HG03064 (cell line): ENCODE measurements around the gene SPSB3.

Experiments
- ATAC-seq: cut with Tn5 transposase; IDR thresholded peaks from one replicate; pipeline ENCODE4 v1.9.1; 2021; ENCODE audit warnings: low read depth; ENCODE audit not compliant: unreplicated experiment

Gene SPSB3

DNA sequence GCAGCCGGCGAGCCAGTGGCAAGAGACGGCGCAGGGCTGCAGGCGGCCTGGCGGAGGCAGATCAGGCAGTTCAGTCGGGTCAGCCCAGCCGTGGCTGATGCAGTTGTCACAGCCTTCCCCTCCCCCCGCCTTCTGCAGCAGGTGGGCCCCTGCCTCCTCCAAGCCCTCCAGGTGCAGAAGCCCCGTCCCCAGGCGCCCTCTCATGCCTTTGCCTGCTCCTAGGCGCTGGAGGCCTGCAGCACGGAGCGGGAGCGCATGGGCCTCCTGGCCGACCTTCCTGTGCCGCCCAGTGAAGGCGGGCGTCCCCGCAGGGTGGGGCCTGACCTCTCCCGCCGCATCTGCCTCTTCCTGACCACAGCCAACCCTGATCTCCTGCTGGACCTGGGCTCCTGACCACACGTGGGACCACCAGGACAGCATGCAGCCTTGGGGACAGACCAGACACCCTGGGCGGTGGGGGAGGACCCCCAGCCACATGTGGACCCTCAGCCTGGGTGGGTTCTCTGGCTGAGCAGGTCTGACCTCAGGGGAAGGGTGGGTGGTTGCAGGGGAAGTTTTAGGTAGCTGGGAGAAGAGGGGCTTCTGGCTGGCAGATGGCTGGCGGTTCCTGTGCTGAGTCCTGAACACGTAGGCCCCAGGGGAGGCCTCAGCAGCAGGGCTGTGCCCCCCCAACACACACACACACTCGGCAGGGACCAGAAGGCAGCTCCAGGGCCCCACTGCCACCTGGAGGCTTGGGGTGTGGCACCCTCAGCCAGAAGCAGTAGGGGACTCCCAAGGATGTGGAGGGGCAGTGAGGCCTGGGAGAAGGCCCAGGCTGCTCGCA, 6.3 kb downstream of the SPSB3 start:
- ATAC-seq: no peak

DNA sequence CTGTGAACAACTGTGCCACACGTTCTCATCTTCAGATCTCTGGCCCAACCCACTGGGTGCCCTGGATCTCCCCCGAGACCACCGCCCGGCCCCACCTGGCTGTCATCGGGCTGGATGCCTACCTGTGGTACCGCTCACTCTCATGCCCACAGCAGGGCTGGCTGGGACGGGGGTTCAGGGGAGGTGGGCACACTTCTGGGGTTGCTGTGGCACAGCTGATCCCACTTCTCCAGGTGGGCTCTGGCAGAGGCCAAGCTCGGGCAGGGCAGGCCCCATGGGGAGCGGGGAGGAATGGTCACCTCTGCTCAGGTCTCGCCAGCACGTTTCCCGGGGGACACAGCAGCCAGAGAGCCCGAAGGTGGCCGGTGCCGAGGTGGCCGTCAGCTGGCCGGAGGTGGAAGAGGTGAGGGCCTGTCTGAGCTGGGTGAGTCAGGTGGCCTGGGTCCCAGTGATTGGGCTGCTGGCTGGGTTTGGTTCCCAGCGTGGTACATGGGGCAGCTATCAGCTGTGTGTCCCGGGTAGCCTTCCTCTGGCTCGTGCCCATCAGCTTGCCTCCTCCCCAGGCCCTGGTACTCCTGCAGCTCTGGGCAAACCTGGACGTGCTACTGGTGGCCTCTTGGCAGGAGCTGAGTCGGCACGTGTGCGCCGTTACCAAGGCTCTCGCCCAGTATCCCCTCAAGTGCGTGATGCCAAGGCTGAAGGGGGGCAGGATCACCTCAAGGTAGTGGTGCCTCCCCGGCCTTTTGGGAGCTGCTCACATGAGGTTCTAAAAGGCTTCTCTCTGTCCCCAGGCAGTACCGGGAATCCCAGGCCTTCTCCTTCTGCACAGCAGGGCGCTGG, 7.1 kb downstream of the SPSB3 start:
- ATAC-seq: no peak

DNA sequence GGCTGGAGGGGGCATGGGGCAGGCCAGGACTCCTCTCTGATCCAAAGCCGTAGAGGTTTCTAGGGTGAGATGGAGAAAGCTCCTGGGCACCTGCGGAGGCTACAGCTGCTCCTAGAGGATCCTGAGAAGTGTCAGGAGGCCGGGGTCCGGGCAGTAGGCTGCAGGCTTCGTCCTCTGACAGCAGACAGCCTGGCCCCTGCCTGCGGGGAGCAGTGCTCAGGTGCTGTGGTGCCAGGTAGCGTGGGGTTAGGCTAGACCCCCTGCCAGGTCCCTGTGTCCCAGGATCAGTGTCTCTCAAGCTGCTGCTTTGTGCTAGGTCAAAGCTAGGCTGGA, 8.0 kb downstream of the SPSB3 start:
- ATAC-seq: no peak

DNA sequence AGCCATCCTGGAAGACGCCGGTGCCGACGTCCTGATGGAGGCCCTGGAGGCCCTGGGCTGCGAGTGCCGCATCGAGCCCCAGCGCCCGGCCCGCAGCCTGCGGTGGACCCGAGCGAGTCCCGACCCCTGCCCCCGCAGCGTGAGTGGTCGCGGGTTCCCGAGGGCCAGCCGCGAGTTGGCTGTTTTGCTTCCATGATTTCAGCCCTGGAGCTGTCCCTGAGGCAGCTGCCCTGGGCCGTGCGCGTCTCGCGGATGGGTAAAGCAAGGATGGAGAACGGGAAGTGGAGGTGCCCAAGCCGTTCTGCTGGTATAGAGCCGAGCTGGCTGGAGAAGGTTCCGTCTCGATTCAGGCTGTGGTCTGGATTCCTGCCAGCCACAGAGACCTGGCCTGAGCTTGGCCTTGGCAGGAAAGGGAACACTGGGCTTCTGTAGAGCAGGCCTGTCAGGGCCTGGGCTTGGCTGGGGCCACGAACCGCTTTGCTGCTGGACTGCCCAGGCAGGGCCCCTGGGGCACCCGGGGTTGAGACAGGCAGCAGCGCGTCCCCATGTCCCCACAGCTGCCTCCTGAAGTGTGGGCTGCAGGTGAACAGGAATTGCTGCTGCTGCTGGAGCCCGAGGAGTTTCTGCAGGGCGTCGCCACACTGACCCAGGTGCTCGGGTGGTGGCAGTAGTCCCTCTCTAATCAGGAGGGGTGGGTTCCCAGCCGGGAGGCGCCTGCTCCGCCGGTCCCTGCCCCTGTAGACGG, 8.5 kb downstream of the SPSB3 start:
- ATAC-seq: no peak

DNA sequence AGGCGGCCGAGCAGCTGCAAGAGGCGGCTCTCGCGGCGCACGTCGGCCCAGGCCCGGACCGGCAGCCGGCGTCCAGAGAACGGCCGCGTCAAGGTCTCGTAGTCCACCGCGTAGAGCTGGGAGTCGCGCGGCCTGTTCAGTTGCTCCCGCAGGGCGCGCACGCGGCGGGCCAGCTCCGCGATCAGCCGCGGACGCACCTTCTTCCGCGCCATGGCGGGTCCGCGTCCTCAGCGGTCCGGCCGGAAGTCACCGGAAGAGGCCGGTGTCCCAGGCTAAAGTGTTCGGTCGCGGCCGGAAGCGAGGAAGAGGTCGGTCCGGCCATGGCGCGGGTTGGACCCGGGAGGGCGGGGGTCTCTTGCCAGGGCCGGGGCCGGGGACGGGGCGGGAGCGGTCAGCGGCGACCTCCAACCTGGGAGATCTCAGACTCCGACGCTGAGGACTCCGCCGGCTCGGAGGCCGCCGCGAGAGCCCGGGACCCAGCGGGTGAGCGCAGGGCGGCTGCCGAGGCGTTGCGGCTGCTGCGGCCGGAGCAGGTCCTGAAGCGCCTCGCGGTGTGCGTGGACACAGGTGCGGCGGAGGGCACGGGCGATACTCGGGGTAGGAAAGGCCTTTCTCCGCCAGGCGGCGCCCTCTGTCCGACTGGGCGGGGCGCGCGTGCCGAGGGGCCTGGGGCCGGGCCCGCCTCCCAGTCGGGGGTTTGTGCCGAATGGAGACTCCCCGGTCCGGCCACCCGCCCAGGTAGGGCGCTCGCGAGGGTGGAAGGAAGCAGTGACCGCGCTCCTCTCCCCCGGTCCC, 9.3 kb downstream of the SPSB3 start, which contains the start of gene MRPS34:
Gene MRPS34, minus strand, starts transcription at position 227 of the 795 bp plus-strand sequence. Its CDS starts 15 bp downstream, at position 212.
- peak; percentile 44 for ATAC-seq

DNA sequence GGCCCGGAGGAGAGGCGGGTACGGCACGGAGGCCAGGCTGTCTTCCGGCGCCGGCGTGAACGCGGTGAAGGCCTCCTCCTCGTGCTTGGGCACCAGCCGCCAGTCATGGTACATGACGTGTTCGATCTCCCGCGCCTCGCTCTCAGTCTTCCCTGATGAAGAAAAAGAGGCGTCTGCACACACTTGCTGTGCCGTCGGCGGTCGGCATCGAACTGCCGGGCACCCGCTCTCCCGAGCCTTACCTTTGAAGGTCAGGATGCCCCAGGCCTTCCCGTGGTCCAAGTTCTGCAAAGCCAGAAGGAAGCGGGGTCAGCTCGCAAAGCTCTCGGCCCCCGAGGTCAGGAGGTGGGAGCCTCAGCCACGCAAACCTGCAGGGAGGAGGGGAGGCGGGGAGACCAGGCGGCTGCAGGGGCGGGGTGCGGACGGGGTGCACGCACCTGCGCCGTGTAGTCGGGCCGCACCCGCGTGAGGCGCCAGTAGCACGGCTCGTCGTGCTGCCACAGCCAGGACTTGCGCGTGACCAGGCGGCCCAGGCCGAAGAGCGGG, 9.9 kb downstream of the SPSB3 start, which contains the start of gene EME2:
Gene EME2, plus strand, starts transcription at position 449 of the 546 bp plus-strand sequence. CDS start 418 bp downstream, outside the sequence.
- ATAC-seq: peak; percentile 5

DNA sequence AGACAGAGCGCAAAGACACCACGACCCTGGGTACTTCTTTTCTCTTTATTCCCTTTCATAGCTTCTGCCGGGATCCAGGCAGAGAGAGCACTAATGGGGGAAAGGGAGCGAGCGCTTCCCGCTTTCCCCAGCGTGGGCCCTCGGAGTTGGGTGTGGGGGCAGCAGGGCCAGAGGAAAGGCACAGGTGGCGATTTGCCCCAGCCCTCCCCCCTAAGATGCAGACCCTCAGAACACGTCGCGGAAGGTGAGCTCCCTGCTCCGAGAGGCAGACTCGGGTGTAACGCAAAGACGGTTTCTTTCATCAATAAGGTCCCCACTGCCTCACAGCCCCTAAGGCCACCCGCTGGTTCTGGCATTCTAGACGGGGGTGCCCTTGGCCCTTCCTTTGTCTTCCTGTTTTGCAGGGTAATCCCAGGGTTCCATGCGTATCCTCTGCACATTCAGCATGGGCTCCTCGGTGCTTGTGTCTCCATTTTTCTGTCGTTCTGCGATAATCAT, 10.5 kb downstream of the SPSB3 start:
- no peak for ATAC-seq

DNA sequence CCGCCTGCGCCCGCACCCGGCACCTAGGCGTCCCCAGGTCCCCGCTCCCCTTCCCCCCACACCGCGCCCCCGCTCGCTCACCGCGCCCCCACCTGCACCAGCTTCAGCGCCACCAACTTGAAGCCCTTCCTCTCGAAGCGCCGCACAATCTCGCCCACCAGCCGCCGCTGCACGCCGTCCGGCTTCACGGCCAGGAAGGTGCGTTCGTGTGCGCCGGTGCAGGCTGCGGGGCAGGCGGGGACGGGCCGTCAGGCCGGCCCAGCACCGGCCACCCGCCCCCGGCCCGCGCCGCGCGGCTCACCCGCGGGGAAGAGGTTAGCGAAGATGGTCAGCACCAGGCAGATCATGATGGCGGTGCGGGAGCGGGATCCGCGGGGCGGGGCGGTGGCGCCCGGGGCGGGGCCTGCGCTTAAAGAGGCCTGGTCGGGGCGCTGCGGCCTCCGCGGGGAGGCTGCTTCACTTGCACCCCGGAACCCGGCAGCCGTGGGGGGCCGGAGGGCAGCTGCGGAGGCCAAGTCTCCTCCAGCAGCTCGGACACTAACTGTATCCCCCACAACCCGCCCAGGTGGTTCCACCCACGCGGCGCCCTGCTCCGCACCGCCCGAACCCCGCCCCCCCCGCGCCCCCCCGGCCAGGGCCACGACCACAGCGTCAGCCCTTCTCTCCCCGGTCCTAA, 11.0 kb downstream of the SPSB3 start, which contains the start of gene NME3:
Gene NME3, minus strand, starts transcription at position 356 of the 676 bp plus-strand sequence. Its CDS starts 9 bp downstream, at position 347.
- no peak for ATAC-seq

DNA sequence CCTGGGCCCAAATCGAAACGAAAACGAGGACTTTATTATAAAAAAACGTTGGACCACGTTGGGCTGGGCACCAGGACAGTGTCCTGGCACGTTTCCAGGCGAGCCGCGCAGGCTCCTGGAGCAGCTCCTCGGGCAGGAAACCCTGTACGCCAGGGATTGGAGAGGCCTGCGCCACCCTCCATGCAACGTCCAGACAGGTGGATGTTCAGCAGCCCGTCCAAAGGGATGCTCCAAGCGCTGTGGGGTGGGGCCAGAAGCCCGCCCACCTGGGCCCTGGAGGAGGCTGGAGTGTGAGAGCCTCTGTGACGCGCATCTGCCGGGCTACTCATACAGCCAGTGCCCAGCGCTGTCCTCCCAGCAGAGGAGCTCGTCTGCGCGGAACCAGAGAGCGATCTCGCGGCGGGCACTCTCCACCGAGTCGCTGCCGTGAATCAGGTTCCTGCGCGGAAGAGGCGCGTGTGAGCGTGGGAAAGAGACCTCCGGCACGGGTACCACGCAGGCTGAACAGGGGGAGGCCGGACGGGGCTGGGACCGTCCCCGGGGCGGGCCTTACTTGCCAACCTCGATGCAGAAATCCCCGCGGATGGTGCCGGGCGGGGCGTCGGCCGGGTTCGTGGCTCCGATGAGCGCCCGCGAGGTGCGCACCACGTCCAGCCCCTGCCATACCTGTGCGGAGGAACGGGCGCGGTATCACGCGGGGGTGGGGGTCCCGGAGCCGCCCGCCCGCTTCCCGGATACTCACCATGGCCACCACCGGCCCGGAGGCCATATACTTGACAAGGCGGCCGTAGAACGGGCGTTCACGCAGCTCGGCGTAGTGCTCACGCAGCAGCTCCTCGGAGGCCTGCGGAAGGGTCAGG, 11.8 kb downstream of the SPSB3 start:
- ATAC-seq: no peak

DNA sequence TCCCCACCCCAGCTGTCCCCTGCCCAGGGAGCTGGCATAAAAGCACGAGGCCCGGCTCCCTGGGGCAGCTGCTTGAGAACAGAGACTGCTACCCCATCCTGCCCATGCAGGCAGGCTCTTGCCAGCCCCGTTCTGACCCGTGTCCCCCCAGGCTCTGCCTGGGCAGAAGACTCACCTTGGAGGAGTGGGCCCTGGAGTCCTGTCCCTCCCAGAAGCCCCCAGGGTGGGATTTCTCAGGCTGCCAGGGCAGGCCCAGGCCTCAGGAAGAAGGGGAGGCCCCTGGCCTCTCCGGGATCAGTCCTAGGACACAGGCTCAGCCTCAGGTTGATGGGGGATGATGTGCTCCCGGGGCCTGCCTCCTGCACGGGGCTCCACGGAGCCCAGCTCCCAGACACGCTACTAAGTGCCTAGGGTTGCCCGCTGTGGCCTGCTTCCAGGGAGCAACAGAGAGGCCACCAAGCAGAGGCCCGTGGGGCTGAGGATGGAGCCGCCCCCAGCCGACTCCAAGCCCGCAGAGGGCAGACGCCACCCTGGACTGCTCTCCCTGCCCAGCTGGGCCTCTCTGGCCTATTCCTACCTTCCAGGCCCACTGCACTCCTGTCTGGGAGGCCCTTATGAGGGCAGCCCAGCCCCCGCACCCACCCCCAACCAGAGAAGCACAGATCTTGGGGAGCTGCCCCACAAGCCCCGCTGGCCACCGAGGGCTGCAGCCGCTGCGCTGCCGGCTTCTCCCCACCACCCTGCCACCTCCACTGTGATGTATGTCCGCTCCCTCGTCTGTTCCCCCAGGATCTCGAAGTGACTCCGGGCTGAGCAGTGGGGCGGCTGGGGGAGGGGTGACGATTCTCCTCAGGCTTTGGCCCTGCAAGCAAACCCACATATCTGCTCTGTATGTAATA, 12.7 kb downstream of the SPSB3 start:
- no peak for ATAC-seq

DNA sequence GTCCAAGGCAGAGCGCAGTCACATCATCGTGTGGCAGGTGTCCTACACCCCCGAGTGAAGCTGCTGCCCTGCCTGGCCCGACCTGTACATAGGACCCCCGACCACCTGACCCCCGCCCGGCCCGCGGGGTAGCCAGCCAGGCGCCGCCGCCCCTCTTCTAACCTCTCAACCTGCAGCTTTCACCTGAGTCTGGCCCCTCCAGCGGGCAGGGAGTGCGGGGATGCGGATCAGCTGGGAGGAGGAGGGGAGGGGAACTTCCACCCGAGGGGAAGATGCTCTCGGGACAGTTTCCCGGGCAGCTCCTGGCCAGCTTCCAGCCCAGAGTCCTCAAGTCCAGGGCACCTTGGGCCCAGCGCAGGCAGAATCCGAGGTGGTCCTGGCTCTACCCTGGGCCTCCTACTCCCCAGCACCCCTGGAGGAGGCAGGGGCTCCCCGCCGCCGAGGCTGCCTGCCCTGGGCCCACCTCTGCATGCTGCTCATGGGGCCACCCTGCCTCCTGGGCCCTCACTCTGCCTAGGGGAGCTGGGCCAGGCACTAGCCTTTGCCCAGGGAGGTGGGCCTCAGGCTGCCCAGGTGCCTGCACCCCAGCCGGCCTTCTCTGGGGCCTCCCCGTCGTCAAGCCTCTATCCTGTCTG, 13.5 kb downstream of the SPSB3 start:
- ATAC-seq: no peak

DNA sequence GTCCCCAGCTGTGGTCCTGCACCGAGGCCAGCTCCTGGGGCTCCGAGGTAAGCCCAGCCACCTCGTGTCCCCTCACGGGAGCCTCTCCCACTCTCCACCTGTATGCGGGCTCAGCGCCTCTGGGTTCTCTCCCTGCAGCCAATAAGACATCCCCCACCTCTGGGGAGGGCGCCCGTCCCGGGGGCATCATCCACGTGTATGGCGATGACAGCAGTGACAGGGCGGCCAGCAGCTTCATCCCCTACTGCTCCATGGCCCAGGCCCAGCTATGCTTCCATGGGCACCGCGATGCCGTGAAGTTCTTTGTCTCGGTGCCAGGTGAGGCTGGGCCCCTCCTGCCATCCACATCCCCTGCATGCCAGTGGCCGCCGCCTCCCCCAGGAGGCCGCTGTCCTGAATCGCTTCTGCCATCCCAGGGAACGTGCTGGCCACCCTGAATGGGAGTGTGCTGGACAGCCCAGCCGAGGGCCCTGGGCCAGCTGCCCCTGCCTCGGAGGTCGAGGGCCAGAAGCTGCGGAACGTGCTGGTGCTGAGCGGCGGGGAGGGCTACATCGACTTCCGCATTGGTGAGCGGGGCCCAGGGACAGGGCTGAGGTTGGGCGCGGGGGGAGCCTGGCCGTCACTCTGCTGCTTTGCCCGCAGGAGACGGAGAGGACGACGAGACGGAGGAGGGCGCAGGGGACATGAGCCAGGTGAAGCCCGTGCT, 14.2 kb downstream of the SPSB3 start:
- ATAC-seq: no peak

DNA sequence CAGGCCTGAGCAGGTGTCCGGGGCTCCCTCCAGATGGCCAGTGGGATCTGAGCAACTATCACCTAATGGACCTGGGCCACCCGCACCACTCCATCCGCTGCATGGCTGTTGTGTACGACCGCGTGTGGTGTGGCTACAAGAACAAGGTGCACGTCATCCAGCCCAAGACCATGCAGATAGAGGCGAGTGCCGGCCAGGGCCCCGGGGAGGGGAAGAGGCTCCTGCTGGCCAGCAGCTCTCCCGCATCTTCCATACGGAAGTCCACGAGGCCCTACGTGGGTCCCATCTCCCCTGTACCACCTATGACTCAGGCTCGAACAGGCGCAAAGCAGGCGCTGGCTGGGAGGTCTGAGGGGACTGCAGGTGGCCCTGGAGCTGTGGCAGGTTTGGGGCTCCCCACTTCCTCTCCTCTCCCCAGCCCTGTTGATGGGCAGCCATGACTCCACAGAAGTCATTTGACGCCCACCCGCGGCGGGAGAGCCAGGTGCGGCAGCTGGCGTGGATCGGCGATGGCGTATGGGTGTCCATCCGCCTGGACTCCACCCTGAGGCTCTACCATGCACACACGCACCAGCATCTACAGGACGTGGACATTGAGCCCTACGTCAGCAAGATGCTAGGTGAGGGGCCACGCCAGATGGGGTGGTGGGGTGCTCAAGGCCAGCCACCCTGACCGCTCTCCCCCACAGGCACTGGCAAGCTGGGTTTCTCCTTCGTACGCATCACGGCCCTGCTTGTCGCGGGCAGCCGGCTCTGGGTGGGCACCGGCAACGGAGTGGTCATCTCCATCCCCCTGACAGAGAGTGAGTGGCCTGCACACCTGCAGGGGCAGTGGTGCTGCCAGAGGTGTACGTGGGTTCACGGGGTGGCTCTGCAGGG, 15.0 kb downstream of the SPSB3 start:
- ATAC-seq: no peak

DNA sequence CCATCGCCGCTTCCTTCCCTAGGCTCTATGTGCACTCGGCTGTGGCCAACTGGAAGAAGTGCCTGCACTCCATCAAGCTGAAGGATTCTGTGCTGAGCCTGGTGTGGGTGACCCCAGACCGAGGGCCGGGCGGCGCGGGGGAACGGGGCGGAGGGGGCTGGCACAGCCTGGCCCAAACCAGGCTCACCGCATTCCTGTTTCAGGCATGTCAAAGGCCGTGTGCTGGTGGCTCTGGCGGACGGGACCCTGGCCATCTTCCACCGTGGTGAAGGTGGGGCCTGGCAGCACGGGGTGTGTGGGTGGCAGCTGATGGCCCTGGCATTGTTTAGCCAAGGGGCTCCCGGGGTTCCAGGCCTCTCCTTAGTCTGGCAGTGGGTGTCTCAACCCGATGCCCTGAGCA, 15.7 kb downstream of the SPSB3 start:
- ATAC-seq: no peak

DNA sequence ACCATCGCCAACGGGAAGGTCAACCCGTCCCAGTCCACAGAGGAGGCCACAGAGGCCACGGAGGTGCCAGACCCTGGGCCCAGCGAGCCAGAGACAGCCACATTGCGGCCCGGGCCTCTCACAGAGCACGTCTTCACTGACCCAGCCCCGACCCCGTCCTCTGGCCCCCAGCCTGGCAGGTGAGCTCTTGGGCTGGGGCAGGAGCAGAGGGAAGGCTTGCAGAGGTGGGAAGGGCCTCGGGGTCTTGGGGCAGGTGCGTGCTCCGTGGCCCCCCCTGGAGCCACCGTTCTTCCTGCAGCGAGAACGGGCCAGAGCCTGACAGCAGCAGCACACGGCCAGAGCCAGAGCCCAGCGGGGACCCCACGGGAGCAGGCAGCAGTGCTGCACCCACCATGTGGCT, 16.1 kb downstream of the SPSB3 start:
- no peak for ATAC-seq
